Endometrium (tissue), 2 donors: ENCODE data around the gene OSBPL6.
"Not testable (repeated sequence)": the region's sequence is repeated elsewhere in the genome, so short reads cannot be mapped to it uniquely, and the experiment has no call there.

ENCODE experiments used
- FAIRE-seq: peaks from 2 replicates; lab custom pipeline; 2012; peaks lifted over from hg19 to GRCh38; lab: Jason Lieb, UNC
- donor health status: control.
- donor health status: control.

OSBPL6 gene

DNA sequence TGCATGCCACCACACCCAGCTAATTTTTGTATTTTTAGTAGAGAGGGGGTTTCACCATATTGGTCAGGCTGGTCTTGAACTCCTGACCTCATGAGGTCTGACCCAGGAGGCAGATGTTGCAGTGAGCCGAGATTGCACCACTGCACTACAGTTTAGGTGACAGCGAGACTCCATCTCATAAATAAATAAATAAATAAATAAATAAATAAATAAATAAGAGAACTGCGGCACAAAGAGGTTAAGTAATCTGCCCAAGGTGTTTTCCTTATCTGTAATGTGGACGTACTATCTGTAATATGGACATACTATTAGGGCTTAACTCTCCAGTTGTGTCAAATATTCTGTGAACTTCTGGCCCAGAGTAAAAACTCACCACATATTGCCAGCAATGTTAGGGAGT lies 4.1 kb downstream of the OSBPL6 start:
- not testable (repeated sequence) for FAIRE-seq

- FAIRE-seq, result no peak
These were observed 5.0 kb downstream of the OSBPL6 start for GRCh38 chr2:178199334-178199733.

GRCh38 chr2:178200331-178200730 lies 6.0 kb downstream of the OSBPL6 start:
- FAIRE-seq, result no peak

- FAIRE-seq, result no peak
These were observed 8.6 kb downstream of the OSBPL6 start for GRCh38 chr2:178202927-178203326.

- FAIRE-seq, result no peak
These were observed 10.7 kb downstream of the OSBPL6 start for GRCh38 chr2:178204977-178205376.

DNA sequence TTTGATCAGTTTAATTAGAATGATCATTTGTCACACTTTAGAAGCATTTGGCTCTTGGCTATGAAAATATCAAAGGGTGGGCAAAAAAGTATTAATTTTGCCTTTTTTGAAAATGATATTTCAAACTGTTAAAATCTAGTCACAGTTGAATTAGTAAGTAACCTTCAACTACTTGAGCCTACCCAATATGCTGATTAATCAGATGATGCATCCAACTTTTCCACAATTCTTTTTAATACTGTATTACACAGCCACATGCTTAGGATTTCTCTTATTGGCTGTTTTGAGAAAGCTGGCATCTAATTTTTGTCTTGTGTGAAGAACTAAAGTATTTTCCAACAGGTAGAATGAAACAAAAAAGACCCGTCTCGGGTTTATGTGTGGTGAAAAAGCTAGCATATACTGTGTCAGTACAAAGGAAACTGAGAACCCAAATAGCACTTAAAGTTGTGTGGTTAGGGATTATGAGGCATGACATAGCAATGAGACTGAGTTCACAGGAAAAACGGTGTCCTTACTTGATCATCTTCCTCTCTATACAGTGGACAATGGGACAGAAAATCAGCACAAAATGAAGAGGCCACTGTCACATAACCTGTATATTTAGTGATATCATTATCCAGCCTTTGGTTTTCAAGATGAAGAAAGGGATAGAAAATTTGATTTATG lies 11.7 kb downstream of the OSBPL6 start:
- no peak for FAIRE-seq

- no peak for FAIRE-seq
These were observed 14.0 kb downstream of the OSBPL6 start for GRCh38 chr2:178208336-178208735.

DNA sequence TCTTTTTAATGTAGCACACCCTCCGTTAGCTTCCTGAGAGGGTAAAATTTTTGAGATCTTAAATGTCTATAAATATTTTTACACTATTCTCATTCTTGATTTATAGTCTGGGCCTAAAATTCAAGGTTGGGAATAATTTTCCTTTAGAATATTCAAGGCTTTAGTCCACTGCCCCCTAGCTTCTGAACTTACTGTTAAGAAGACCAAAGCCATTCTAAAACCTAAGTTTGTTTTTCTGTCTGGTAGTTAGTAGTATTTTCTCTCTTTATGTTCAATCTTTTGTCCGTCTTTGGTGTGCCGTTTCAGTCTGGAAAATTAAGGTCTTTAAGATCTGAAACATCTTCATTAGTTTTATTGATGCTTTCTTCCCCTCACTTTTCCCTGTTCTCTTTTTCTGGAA lies 14.5 kb downstream of the OSBPL6 start:
- no peak for FAIRE-seq

- no peak for FAIRE-seq
These were observed 17.1 kb downstream of the OSBPL6 start for GRCh38 chr2:178211460-178211859.

DNA sequence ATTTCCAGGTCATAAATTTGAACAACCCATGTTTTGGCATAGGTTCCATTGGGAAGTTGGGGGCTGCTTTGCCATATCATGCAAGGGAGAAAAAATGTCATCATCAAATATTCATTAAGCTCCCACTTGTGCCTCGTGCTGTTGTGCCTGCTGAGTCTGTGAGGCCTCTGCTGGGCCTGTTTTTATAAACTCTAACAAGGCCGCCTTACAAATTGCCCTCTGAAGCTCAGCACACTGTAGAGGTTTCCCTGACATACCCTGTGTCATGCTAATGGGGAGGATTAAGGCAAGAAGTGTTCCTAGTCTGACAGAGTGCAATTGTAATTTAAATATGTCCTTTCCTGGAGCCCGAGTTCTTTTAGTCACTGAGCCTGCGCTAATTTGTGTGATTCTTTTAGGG lies 17.6 kb downstream of the OSBPL6 start:
- no peak for FAIRE-seq

- no peak for FAIRE-seq
These were observed 19.7 kb downstream of the OSBPL6 start for GRCh38 chr2:178213991-178214390.

GRCh38 chr2:178219247-178219646 lies 24.9 kb downstream of the OSBPL6 start:
- no peak for FAIRE-seq

- FAIRE-seq, result no peak
These were observed 26.5 kb downstream of the OSBPL6 start for GRCh38 chr2:178220814-178221213.

- FAIRE-seq, result no peak
These were observed 27.2 kb downstream of the OSBPL6 start for GRCh38 chr2:178221556-178221955.

DNA sequence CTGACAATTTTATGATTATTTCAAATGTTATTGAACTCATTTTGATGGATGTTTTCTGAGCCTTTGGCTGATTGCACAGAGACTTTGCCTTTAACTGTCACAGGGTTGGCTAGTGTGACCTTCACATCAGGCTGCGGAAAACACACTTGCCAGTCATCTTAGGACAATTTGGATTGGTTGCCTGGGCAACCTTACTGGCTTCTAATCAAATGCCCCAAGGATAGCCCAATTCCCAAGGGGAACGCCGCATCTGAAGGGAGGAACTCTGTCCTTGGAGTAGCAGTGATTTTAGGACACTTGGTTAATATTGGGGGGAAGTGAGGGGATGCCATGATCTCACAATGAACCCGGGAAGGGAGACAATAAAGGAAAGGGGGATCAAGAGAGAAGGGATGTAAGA lies 29.5 kb downstream of the OSBPL6 start:
- FAIRE-seq, result no peak

DNA sequence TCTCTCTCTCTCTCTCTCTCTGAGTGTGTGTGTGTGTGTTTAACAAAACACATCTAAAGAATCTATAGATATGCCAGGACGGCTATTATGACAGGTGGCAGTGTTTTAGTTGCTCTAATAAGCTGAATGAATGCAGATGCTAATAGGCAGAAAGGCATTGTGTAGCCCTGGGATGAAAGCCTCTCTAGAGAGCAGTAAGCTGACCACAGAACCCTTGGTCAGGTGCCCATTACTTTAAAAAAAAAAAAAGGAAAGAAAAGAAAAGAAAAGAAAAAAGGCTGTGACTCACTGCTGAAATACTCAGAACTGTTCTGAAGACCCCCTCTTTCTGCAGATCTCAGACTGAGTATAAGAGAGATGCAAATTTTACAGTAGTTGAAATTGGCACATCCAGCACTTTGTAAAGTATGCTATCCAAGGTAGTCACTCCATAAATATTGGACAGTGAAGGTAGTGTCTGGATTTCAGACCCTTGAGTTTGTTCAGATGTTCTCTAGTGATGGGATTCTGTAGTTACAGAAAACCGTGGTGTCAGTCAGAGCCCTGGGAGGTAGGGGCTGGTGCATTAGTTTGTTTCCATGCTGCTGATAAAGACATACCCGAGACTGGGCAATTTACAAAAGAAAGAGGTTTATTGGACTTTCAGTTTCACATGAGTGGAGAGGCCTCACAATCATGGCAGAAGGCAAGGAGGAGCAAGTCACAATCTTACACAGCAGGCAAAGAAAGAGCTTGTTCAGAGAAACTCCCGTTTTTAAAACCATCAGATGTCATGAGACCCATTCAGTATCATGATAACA lies 30.9 kb downstream of the OSBPL6 start:
- FAIRE-seq, result no peak

GRCh38 chr2:178227187-178227586 lies 32.9 kb downstream of the OSBPL6 start:
- no peak for FAIRE-seq

- no peak for FAIRE-seq
These were observed 35.6 kb downstream of the OSBPL6 start for GRCh38 chr2:178229927-178230326.

- FAIRE-seq, result no peak
These were observed 36.1 kb downstream of the OSBPL6 start for GRCh38 chr2:178230396-178230795.

DNA sequence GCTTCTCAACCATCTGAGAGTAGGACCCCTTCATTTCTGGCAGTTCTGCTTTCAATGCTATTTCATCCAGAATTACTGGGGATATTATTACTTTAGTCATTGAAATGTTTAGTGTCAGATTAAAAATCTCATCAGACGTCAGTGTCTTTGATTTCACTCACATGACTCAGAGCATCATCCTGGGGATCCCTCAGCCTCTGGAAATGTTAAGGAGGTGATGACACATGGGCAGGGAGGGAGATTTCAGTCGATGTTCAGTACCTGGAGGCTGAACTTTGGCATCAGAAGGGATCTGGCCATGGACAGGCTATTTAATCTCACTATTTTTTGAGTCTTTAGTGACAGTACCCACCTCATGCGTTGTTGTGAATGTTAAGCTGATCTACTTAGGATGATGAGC lies 39.1 kb downstream of the OSBPL6 start:
- FAIRE-seq, result no peak

GRCh38 chr2:178234648-178235047 lies 40.3 kb downstream of the OSBPL6 start:
- no peak for FAIRE-seq

GRCh38 chr2:178237488-178238153 lies 43.3 kb downstream of the OSBPL6 start:
- FAIRE-seq, result no peak

GRCh38 chr2:178238154-178238521 lies 43.8 kb downstream of the OSBPL6 start:
- no peak for FAIRE-seq
